HG03159 (cell line): ENCODE data around the gene AFM.

Experiments
- ATAC-seq: cut with Tn5 transposase; IDR thresholded peaks from one replicate; pipeline ENCODE4 v1.9.1; 2021; ENCODE audit warnings: mild to moderate bottlenecking, moderate library complexity; ENCODE audit not compliant: unreplicated experiment

AFM gene

DNA sequence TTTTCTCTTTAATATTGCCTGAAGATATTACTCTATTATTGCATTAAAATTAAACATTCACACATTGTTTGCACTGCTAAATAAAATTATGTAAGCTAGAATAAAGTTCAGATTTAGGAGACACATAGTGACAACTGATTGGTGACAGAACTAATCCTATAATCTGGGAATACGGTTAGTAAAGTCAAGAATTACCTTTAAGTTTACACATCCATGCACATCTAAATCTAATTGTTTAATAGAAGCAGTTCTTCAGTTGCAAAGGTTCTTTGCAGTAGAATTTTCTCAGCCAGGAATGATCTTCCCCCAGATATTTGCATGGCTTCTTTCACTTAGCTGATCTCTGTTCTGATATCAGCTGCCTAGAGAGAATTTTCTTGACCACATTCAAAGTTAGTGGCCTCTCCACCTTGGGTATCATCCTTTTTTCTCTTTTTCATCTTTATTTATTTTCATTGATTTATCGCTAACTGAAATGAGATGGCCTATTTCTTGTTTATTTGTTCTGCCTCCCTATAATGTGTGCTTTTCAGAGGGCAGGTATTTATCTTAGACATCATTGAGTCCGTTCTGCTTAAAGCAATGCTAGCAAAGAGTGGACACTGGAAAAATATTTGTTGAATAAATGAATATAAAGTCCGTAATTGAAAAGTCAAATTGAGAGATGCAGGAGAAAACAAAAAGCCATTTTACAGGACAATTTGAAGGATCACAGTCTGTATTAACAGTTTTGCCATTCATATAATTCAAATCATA is 32.9 kb upstream of the AFM start:
- no peak for ATAC-seq

DNA sequence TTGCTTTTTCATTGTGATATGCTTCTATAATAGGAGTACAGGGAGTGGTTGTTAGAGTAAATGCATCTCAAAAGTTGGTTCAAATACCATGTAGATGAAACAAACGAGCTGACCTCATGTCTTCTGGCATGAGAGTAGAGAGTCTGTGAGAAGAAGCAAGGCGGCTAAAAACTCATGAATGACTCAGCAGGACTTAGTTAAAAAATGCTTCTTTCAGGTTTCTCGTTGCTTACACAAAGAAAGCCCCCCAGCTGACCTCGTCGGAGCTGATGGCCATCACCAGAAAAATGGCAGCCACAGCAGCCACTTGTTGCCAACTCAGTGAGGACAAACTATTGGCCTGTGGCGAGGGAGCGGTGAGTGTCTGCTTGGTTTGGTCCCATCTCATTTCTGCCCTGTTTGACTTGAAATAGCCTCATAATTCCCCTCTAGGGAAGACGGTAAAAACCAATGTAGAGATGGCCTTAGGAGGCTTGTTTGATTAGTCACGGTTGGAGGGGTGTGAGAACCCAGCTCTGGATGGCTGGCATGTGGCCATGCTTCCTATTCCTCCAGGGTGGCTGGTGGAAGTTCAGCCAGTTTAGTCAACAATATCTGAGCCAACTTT is 31.0 kb upstream of the AFM start:
- ATAC-seq: no peak

DNA sequence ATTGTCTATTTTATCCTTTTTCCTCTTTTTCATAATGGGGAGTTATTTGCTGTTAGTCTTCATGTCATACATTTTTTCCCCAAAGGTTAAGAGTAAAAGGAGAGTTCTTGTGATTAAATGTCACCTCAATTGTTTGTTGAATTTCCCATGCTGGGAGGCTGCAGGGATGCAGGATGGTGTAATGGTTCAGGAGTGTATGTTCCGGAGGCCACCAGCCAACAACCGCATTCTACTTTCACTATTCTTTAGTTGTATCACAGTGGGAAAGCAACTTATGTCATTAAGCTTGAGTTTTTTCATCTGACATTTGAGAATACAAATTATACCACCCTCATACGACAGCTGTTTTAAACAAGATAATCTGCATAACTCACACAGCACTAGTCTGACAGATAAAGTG is 30.1 kb upstream of the AFM start:
- ATAC-seq: no peak

DNA sequence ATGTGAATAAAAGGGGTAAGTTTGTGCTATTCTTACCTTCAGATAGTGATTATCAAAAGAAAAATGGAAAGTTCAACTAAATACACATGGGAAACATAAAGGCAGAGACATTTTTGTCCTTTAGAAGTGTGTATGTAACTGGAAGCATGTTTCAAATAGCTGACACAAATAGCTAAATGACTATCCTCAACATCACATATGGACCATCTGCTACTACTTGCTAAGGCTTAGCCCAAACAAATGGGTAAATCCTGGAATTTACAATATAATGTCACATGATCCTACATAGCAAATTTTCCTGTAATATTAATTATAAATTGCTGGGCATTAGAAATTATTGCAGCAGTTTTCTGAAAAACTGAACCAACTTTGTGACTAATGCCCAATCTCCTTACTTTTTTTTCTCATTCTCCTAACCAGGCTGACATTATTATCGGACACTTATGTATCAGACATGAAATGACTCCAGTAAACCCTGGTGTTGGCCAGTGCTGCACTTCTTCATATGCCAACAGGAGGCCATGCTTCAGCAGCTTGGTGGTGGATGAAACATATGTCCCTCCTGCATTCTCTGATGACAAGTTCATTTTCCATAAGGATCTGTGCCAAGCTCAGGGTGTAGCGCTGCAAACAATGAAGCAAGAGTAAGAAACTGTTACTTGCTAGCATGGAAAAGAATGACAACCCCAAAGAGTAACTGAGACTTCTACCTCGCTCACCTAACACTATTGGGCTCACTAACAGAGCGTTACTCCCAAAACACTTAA is 29.4 kb upstream of the AFM start:
- no peak for ATAC-seq

DNA sequence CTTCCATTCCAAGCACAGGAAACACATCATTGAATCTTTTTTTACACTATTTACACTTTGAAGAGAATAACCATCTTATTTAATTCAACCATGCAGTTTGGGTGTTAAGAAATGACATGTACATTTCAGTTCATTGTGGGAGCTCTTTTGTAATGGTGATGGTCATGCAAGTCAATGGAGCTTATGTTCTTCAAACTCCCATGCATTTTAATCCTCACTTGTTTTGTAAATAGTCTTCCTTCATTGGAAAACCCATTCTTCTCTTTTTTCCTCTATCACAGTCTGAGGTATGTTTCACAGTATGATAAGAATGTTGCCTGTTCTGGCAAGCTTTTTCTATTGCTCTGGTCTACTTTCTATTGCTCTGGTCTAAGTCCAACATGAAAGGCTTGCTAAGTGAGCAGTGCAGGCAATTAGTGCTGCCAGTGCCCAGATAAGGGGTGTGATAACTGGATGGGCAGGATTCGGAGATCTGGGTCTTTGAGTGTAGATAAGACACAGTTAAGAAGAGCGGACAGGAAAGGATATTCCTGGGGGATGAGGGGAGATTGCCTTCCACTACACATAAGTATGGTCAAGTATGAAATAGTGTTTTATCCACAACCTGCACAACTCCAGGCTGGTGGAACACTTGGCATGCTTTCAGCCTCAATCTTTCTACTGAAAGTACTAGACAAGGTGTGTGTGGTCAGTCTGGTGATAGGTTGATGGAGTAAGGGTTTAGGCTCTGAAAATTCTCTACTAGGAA is 28.4 kb upstream of the AFM start:
- no peak for ATAC-seq

DNA sequence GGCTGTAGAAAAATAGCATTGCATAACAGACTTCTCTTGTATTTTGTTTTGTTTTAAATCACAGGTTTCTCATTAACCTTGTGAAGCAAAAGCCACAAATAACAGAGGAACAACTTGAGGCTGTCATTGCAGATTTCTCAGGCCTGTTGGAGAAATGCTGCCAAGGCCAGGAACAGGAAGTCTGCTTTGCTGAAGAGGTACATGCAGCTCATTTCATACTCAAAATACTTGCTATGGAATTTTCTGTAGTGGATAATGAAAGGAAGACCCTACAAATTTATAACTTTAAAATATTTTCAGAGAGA is 27.9 kb upstream of the AFM start:
- no peak for ATAC-seq

DNA sequence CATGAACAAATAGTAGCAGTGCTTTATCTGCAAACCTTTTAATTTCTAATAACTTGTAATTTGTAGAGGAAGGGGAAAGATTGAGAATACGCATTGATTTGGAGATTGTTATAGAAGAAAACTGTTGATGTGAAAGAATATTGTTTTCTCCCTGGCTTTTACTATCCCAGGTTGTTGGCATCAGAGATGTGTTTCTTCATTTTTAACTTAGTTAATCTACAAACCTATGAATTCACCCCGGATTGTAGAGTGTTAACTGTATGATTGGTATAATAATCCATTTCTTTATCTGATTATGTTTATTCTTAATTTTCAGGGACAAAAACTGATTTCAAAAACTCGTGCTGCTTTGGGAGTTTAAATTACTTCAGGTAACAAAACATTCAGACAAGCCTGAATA is 26.6 kb upstream of the AFM start:
- no peak for ATAC-seq

DNA sequence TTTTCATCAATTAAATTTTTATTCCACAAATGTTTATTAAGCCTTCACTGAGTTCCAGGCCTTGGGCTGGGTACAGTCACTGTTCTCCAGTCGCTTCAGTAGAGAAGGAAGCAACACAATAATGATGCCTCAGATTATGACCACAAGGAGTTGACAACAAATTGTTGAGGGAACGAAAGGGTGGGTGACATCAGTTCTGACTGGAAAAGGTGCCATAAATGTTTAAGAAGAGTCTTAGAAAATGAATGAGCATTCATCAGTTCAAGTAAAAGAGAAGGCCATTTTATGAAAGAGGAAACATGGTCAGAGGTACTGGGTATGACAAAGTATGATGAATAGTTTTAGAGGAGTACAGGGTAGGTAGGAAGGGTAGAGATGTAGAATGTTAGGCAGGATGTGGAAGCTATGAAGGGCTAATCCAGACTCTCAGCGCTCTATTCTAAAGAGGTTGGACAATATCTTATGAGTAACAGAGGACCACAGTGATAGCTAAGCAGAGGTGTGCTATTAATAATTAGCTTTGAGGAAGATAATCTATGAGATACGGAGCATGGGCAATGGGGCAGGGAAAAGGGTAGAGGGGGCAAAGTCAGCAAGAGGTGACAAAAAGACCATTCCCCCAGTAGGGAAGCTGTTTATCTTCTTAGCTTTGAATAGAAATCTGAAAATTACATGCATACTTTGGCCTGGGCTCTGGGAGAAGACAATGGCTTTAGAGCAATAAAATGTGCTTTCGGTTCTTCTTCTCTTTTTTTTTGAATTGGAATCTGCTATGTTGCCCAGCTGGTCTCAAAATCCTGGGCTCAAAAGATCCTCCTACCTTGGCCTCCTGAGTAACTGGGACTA is 25.1 kb upstream of the AFM start:
- no peak for ATAC-seq

DNA sequence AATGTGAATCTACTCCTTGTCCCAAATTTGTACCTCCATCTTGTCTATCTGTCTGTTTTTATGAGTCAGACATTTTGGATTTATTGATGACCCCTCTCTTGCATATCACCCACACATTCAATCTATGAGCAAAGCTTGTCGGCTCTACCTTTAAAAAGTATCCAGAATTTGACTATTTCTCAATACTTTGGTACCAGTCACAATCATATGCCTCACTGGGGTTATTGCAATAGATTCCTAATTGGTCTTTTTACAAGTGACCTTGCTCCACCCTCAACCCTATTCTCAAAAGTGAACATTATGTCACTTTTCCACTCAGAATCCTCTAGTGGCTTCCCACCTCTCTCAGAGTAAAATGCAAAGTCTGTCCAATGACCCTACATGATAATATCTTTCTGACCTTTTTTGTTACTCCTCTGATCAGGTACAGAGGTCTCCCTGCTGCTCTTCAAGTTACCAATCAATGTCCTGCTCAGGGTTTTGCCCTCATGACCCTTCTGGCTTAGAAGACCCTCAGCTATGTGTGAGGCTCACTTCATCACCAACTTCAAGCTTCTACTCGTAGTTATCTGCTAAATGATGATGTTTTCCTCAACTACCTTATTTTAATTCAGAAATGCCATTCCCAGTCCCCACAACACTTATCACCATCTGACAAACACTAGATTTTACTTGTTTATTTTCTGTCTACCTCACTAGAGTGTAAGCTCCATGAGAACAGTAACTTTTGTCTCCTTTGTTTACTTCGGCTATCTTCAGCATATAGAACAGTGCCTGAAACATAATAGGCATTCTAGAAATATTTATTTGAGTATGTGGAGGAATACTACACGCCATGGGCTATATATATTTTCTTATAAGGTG is 23.1 kb upstream of the AFM start:
- ATAC-seq: no peak

DNA sequence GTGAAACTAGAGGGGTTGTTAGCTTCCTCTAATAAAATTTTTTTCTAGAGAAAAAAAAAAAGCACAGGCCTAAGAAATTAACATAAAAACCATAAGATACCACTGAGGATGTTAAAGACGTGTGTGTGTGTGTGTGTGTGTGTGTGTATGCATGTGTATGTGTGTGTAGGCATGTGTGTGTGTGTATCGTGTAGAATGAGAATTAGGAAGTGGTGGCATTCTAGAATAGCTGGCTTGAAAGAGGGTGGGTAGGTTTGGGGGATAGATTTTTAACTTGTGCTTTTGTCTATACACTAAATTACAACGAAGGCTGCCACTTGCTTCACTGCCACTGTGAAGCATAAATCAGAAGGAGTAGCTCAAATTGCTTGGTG is 22.5 kb upstream of the AFM start:
- ATAC-seq: no peak

DNA sequence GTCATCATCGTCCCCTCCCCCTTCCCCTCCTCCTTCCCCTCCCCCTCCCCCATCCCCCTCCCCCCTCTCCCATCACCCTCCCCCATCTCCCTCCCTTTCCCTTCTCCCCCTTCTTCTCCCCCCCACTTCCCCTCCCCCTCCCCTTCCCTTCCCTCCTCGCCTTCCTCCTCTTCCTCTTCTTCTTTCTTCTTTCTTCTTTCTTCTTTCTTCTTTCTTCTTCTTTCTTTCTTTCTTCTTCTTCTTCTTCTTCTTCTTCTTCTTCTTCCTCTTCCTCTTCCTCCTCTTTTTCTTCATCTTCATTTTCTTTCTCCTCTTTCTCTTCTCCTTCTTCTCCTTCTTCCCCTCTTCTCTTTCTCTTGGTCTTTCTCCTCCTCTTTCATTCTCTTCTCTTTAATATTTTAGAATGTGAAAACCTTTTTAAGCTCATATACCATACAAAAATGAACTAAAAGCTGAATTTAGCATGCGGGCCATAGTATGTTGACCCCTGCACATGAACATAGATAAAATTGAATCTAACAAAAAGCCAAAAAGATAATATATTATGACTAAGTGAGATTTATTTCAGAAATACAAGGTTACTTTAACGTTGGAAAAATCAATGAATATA is 20.5 kb upstream of the AFM start:
- no peak for ATAC-seq

DNA sequence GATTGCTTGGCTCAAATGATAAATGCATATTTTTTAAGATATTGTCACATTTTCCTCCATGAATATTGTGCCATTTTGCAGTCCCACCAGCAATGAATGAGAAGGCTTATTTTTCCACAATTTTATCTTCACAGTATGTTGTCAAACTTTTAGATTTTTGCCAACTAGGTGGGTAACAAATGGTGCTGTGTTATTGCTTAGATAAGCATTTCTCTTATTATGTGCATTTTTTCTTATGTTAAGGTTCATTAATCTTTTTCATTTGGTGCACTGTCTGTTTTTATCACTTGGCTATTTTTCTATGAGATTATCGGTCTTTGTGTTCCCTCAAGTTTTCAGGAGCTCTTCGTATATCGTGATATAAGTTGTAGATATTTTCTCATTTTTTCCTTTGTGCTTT is 13.4 kb upstream of the AFM start:
- ATAC-seq: no peak

DNA sequence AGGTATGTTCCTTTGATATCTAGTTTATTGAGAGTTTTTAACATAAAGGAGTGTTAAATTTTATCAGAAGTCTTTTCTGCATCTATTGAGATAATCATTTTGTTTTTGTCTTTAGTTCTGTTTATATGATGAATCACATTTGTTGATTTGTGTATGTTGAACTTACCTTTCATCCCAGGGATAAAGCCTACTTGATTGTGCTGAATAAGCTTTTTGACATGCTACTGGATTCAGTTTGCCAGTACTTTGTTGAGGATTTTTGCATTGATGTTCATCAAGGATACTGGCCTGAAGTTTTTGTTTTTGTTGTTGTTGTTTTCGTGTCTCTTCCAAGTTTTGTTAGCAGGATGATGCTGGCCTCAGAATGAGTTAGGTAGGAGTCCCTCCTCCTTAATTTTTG is 10.8 kb upstream of the AFM start:
- ATAC-seq: no peak

DNA sequence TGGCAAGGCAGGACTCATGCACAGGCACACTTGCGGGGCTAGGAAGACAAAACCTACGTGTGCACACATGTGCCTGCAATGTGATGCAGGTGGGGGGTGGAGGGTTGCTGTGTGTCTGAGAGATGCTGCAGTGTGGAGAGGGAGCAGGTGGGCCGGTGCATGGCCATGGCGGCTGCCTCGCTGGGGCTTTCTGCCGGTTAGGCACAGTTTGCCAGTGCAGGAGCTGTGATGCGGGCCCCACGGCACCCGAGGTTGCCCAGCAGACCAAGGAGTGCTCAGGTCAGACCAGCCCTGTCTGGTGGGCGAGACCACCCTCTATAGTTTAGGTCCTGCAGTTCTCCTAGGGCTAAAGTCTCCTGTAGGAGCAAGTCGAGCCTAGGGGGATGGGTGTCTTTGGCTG is 4.4 kb upstream of the AFM start:
- no peak for ATAC-seq

DNA sequence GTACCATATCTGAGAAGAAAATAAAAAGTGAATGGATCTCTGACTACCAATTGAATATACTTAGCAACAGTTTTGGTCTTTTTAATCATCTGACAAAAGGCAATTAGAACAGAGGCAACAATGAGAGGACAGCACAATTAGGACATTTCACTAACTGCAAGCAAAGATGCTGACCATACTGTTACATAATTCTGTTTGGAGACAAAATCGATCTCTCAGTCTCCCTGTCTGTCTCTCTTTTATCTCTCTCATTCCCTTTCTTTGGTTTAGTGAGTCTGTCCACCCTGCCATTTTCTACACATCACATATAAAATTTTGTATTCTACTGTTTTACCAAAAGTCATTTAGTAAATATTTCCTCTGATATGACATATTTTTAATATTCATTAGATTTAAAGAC is 2.2 kb upstream of the AFM start:
- ATAC-seq: no peak

DNA sequence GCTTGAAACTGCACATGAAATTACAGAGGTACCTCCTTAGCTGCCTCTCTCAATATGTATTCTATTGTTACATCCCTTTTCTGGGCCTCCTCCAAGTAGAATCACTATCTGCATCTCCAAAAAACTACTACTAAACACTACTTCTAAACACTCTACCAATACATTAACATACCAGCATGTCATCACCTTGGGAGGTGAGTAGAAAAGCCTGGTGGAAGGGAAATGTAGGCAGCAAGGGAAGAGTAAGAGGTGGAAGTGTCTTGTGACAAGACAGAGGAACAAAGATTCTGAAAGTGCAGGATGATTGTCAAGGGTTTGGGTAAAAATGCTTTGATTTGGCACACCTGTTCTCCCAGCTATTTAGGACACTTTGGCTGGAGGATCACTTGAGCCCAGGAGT is 3.5 kb downstream of the AFM start:
- ATAC-seq: no peak

DNA sequence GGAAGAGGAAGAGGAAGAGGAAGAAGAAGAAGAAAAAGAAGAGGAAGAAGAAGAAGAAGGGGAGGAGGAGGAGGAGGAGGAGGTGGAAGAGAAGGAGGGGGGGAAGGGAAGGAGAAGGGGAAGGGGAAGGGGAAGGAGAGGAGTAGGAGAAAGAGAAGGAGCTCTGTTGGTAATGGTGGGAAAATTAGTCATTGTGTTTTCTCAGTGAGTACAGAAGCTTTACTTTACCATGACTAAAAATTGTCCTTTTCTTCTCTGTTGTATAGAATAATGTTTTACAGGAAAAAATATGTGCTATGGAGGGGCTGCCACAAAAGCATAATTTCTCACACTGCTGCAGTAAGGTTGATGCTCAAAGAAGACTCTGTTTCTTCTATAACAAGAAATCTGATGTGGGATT is 4.1 kb downstream of the AFM start:
- ATAC-seq: no peak

DNA sequence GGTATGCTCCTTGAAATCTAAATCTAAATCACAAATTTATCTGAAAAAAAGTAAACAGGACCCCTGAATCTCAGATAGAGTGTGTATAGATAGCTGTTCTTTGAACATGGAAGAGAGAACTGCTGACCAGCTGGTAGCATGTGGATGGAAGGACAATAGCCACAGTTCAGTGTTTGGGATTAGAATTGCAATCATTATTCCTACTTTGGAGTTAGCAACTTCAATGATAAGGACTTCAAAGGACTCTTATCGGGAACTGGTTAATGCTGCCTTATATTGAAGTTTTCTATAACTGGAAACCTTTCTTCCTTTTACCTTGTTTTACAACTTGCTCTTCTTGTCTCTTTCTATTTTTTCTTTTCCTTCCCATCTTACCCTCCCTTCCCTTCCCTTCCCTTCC is 5.0 kb downstream of the AFM start:
- ATAC-seq: no peak

DNA sequence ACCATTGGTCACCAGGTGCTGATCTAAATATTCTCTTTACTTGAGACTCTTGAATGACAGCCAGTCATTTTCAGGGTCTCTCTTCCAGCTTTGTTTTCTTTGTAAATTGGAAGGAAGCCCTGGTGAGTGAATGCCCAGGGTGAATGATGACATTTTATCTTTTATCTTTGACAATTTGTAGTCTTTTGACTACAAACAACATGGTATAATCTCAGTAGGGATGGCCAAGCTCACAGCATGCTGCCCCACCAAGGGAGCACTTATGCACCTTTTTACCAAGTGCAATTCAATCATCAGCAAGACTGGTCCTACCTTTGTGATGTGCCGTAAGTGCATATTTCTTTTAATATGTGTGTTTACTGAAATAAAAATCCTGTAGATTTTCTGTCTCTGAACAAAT is 5.7 kb downstream of the AFM start:
- ATAC-seq: no peak
